K562 (cell line): ENCODE data around the gene OTULIN. TPM values are rescaled to one million over a fixed set of nuclear protein-coding genes. Genes with fewer than 3 reads are reported as not detected.

Experiments used
- ATAC-seq: fragments of 200-7000 bp; cut with Tn5 transposase; 3 replicates; pipeline ENCODE4 v1.9.1; 2020; ENCODE audit warnings: moderate library complexity
- BruUV-seq: library from RNA; stranded (reverse); fragments of 400-500 nt; replicated peaks from 2 replicates; lab custom pipeline; 2021; lab: Mats Ljungman, UMichigan
- CTCF ChIA-PET: fragments of 300-600 bp; formaldehyde crosslinking; extraction: SDS; loops from one replicate; lab custom pipeline; 2021; ENCODE audit warnings: low intra/inter-chr PET ratio; lab: Yijun Ruan, JAX
- POLR2A ChIA-PET: fragments of 300-600, 350-650 bp; sonication (Branson Sonifier 250); formaldehyde crosslinking; extraction: SDS; loops from one replicate; lab custom pipeline; 2021; ENCODE audit warnings: antibody characterized with exemption, inconsistent platforms; lab: Yijun Ruan, JAX
- DNase-seq, 4 experiments: peaks; one replicate each; pipeline versions ENCODE4 v3.0.0 to v3.0.0-alpha.2; 2011 to 2018; ENCODE audit warnings: low spot score in 3 of 4, mixed read lengths in 3 of 4; ENCODE audit errors: extremely low read depth in 1 of 4
- FAIRE-seq: peaks from 2 replicates; lab custom pipeline; 2011; peaks lifted over from hg19 to GRCh38; lab: Jason Lieb, UNC
- H2AFZ ChIP-seq: 2 replicates; pipeline ENCODE4 v1.6.0; 2011; ENCODE audit warnings: low read depth, low read length, control low read depth, inconsistent platforms
- H3K27ac ChIP-seq: fragments of 200-600 bp; 3 replicates; pipeline ENCODE4 v1.8.0; 2011; ENCODE audit warnings: low read depth, mild to moderate bottlenecking, control low read depth, inconsistent platforms, low read length, moderate library complexity, mixed read lengths; ENCODE audit errors: extremely low read depth
- H3K27me3 ChIP-seq, 2 experiments: fragments of 300-600 bp in 1 of 2; 2 replicates in 1 of 2; 3 replicates in 1 of 2; pipeline versions ENCODE4 v1.6.0 to v1.8.0; 2011; ENCODE audit warnings: inconsistent platforms in 2 of 2, low read length in 2 of 2, mild to moderate bottlenecking in 1 of 2, mixed read lengths in 1 of 2, moderate library complexity in 1 of 2; ENCODE audit not compliant: control insufficient read depth in 2 of 2, insufficient read depth in 2 of 2
- H3K36me3 ChIP-seq: fragments of 300-600 bp; 3 replicates; pipeline ENCODE4 v1.8.0; 2011; ENCODE audit warnings: mild to moderate bottlenecking, low read length, inconsistent platforms; ENCODE audit not compliant: control insufficient read depth, insufficient read depth
- H3K4me1 ChIP-seq, 2 experiments: fragments of 200-600 bp in 1 of 2; replicated peaks in 1 of 2; 2 replicates in 1 of 2; 3 replicates in 1 of 2; pipeline versions ENCODE4 v1.5.1 to v1.8.0; 2011; ENCODE audit warnings: inconsistent platforms in 2 of 2, low read length in 2 of 2, mild to moderate bottlenecking in 1 of 2, mixed read lengths in 1 of 2, moderate library complexity in 1 of 2; ENCODE audit not compliant: control insufficient read depth in 2 of 2, insufficient read depth in 2 of 2
- H3K4me2 ChIP-seq: 2 replicates; pipeline ENCODE4 v1.6.1; 2011; ENCODE audit warnings: low read length, control low read depth, inconsistent platforms, mixed read lengths; ENCODE audit not compliant: insufficient read depth
- H3K4me3 ChIP-seq: fragments of 200-600 bp; sonication (generic), shearing (Covaris generic); 2 replicates; pipeline ENCODE4 v1.5.1; 2016; ENCODE audit warnings: control low read depth, inconsistent platforms
- H3K79me2 ChIP-seq: fragments of 200-600 bp; 3 replicates; pipeline ENCODE4 v1.8.0; 2011; ENCODE audit warnings: low read length, inconsistent platforms; ENCODE audit not compliant: control insufficient read depth, insufficient read depth
- H3K9ac ChIP-seq, 2 experiments: 2 replicates each; pipeline versions ENCODE4 v1.6.0 to v1.6.1; 2011; ENCODE audit warnings: low read depth in 2 of 2, low read length in 2 of 2, control low read depth in 1 of 2, inconsistent platforms in 1 of 2, mild to moderate bottlenecking in 1 of 2, mixed read lengths in 1 of 2; ENCODE audit not compliant: insufficient read depth in 1 of 2
- H3K9me1 ChIP-seq: one replicate; pipeline ENCODE4 v1.6.0; 2011; ENCODE audit warnings: inconsistent platforms, mild to moderate bottlenecking, low read length, moderate library complexity; ENCODE audit not compliant: control insufficient read depth, insufficient read depth
- H3K9me3 ChIP-seq: replicated peaks from 2 replicates; pipeline ENCODE4 v1.5.1; 2011; ENCODE audit warnings: low read depth, low read length, inconsistent platforms; ENCODE audit not compliant: control insufficient read depth, insufficient read depth
- H4K20me1 ChIP-seq: replicated peaks from 2 replicates; pipeline ENCODE4 v1.6.1; 2011; ENCODE audit warnings: low read length, inconsistent platforms, mixed read lengths; ENCODE audit not compliant: control insufficient read depth, insufficient read depth
- CEBPG ChIP-seq, 3 experiments: fragments of 200-800 bp in 1 of 3; sonication (Bioruptor generic) in 1 of 3; sonication (generic) in 1 of 3; formaldehyde crosslinking in 1 of 3; IDR thresholded peaks in 2 of 3; conservative IDR thresholded peaks in 1 of 3; 2 replicates each; pipeline versions ENCODE4 v1.6.1 to v1.8.0; 2016 to 2022; ENCODE audit warnings: missing compliant biosample characterization in 2 of 3, missing genetic modification characterization in 2 of 3, mild to moderate bottlenecking in 1 of 3, missing genetic modification reagents in 1 of 3
- FOSL1 ChIP-seq: fragments of 200-800 bp; sonication (Bioruptor generic); conservative IDR thresholded peaks from 2 replicates; pipeline ENCODE4 v1.6.1; 2016; ENCODE audit warnings: missing genetic modification characterization, missing compliant biosample characterization
- MAFG ChIP-seq: fragments of 450-650 bp; conservative IDR thresholded peaks from 2 replicates; pipeline ENCODE4 v1.6.1; 2016; ENCODE audit warnings: missing genetic modification characterization, missing compliant biosample characterization
- MCM3 ChIP-seq: fragments of 450-650 bp; IDR thresholded peaks from 2 replicates; pipeline ENCODE4 v1.6.1; 2016
- MEF2A ChIP-seq: IDR thresholded peaks from 2 replicates; pipeline ENCODE4 v1.6.1; 2011; ENCODE audit warnings: low read depth, mild to moderate bottlenecking, low read length, moderate library complexity; ENCODE audit not compliant: control insufficient read depth
- RBM15 ChIP-seq: fragments of 200-400 bp; formaldehyde crosslinking; IDR thresholded peaks from 2 replicates; pipeline ENCODE4 v1.6.1; 2018; ENCODE audit warnings: mild to moderate bottlenecking, low read length, moderate library complexity; ENCODE audit not compliant: insufficient read depth
- RHOXF2B ChIP-seq: fragments of 250-450 bp; sonication (Bioruptor Pico); conservative IDR thresholded peaks from 2 replicates; pipeline ENCODE4 v1.5.1; 2021
- ZNF347 ChIP-seq: fragments of 450-650 bp; formaldehyde crosslinking; IDR thresholded peaks from 2 replicates; pipeline ENCODE4 v1.4.0; 2020; ENCODE audit warnings: low read depth, mild to moderate bottlenecking, moderate library complexity
- WGBS: fragments of 100-300 bp; shearing (Covaris generic); methylation state at CpG from one replicate; pipeline ENCODE4 v1.1.6; 2016; ENCODE audit warnings: low coverage, mixed read lengths; ENCODE audit not compliant: insufficient coverage; ENCODE audit errors: missing lambda C conversion rate; 5-methylcytosine and 5-hydroxymethylcytosine counted together
- in situ Hi-C: fragments of 300-500 bp; cut with MboI; formaldehyde crosslinking; loops from 4 replicates; pipeline ENCODE4 v1.15.0; 2018; ENCODE audit warnings: inconsistent platforms, mixed read lengths
- intact Hi-C: fragments of 100-400 bp; cut with micrococcal nuclease; formaldehyde crosslinking; loops from 2 replicates; pipeline ENCODE4 v1.14.2; 2022
- polyA plus RNA-seq, 8 experiments: library from polyadenylated mRNA; depleted of rRNA in 4 of 8; stranded (reverse) in 5 of 8; unstranded in 3 of 8; fragments of >200 nt; fragmentation: Nextera tagmentation in 2 of 8; fragmentation: Illumina TruSeq in 1 of 8; extraction: Ambion mirVana in 2 of 8; extraction: Trizol in 1 of 8; gene quantifications; 2 replicates each; pipeline versions ENCODE4 v1.2.1 to v1.2.3, GENCODE V29; 2011 to 2014; ENCODE audit warnings: inconsistent platforms in 1 of 8, missing spikeins in 1 of 8
- total RNA-seq, 7 experiments: library from RNA; depleted of rRNA in 6 of 7; stranded (reverse); fragments of >200 nt in 6 of 7; fragmentation: Illumina TruSeq in 2 of 7; extraction: Trizol in 2 of 7; gene quantifications; 2 replicates each; pipeline versions ENCODE4 v1.2.1 to v1.2.3, GENCODE V29; 2011 to 2021; ENCODE audit warnings: low replicate concordance in 1 of 7
- TF ChIP-seq, protein P1 (sequence below): IDR thresholded peaks from 2 replicates; pipeline ENCODE4 v1.6.1; 2012; ENCODE audit warnings: low read depth, low read length, improper control_type of control experiment, borderline replicate concordance
- TF ChIP-seq, protein P2 (sequence below): sonication (generic); formaldehyde crosslinking; IDR thresholded peaks from 2 replicates; pipeline ENCODE4 v1.8.0; 2022; ENCODE audit warnings: mild to moderate bottlenecking, missing genetic modification reagents, borderline replicate concordance

The OTULIN gene
- total and polyA plus RNA-seq, 9 of the 15 experiments (the other 6 are each of a cell fraction or from before 2014, with no cell fraction given), result 3.3 to 33.6 (median 20.1) TPM

DNA sequence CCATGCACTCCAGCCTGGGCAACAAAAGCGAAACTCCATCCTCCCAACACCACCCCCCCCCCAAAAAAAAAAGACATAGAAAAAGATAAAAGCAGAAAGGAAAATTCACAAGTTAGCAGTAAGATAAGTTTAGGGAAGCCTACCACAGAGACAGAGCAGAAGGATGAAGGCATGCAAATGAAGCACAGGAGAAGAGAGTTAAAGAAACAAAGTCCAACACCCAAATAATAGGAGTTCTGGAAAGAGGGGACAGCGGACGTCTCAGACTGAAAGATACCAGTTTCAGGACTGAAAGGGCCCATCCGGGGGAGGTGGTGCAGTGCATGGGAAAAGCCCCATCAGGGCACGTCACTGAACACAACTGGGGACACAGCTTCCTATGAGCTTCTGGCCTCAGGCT lies 54.3 kb downstream of the OTULIN start:
- Histone ChIP-seq H3K4me2 (no peak overlapping the region), H3K4me1 (peaks cover 0 to 6% of the 10 kb centered on the region in 2 experiments; a peak in 3 of 5 replicates), H3K9me1 (no peaks in the 10 kb centered on the region), H3K36me3 (peaks cover 12% of the 10 kb centered on the region; the same call in 1 of the 3 replicates), H3K27ac (no peak overlapping the region), H3K79me2 (no peaks in the 10 kb centered on the region), H3K4me3 (no peak overlapping the region), H4K20me1 (no peaks in the 10 kb centered on the region), H3K9ac (no peak overlapping the region), H2AFZ (no peak overlapping the region), H3K27me3 (no peaks in the 10 kb centered on the region), H3K9me3 (no peaks in the 10 kb centered on the region)
- ChIA-PET POLR2A (interaction anchor here (0.6 kb wide), 1 partner anchor 10 kb away, joined by 4 read pairs; no protein-coding TSS in a partner anchor), CTCF (no interaction called here)
- ATAC-seq (no peak), FAIRE-seq (no peak), DNase-seq (no peak)
- in situ Hi-C loops (no loop called here), intact Hi-C loops (no loop called here)
- TF ChIP-seq RBM15, result no peak
- TF ChIP-seq MEF2A, result no peak
- TF ChIP-seq MCM3, result no peak
- TF ChIP-seq FOSL1 (tag), result no peak
- no TSS peak for BruUV-seq
- 60% methylated on average over 4 of the region's 5 CpGs for WGBS

DNA sequence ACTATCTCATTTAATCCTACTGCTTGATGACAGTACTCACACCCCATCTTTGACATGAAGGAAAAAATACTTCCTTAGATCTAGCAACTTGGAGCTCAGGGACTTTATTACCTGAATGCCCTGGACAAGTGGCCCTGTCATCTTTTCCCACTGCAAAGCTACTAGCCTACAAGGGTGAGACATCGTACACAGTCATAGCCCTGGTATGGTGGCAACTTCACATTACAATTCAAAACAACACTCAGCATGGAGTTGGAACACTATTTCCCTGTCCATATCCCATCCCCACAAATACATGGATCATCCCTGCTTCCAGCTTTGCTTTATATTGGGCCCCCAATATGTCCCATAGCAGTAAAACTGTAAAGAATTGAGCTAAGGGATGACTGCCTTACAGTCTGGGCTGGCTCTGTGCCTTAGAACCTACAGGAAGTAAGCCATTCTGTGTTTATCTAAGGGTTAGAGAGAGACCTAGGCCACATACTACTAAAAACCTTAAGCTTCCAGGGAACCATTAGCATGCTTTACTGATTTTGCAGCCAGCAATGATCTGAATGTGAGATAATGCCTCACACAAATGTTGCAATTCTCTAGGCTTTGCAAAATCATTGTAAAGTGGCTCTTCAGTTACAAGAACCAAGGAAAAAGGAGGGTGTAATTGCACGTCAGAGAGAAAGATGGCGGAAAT lies 55.9 kb downstream of the OTULIN start:
- in situ Hi-C loops (no loop called here), intact Hi-C loops (loop anchor here (10.0 kb wide), 1 partner anchor 154 kb away; the partner anchor contains the start of gene ANKH)
- BruUV-seq, result no TSS peak
- Histone ChIP-seq H3K9me3 (no peaks in the 10 kb centered on the region), H3K27me3 (peaks cover 2 to 6% of the 10 kb centered on the region in 2 experiments), H3K79me2 (no peaks in the 10 kb centered on the region), H3K36me3 (0 out of 3 replicates have a peak, but pooled peaks cover 3% of the 10 kb centered on the region), H3K4me2 (no peak overlapping the region), H3K27ac (no peak overlapping the region), H4K20me1 (no peaks in the 10 kb centered on the region), H3K9ac (no peak overlapping the region), H2AFZ (no peak overlapping the region), H3K4me3 (no peak overlapping the region), H3K9me1 (no peaks in the 10 kb centered on the region), H3K4me1 (peaks cover 0 to 6% of the 10 kb centered on the region in 2 experiments; a peak in 3 of 5 replicates)
- POLR2A ChIA-PET, result interaction anchor here (0.9 to 1.8 kb wide), 2 partner anchors 11 to 23 kb away, joined by 3 to 4 read pairs; no protein-coding TSS in a partner anchor
- WGBS, result 72% methylated on average over 3 of the region's 3 CpGs
- DNase-seq (no peak), ATAC-seq (no peak), FAIRE-seq (no peak)
- CTCF ChIA-PET, result no interaction called here
- TF ChIP-seq, protein P1, sequence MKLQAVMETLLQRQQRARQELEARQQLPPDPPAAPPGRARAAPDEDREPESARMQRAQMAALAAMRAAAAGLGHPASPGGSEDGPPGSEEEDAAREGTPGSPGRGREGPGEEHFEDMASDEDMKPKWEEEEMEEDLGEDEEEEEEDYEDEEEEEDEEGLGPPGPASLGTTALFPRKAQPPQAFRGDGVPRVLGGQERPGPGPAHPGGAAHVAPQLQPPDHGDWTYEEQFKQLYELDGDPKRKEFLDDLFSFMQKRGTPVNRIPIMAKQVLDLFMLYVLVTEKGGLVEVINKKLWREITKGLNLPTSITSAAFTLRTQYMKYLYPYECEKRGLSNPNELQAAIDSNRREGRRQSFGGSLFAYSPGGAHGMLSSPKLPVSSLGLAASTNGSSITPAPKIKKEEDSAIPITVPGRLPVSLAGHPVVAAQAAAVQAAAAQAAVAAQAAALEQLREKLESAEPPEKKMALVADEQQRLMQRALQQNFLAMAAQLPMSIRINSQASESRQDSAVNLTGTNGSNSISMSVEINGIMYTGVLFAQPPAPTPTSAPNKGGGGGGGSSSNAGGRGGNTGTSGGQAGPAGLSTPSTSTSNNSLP, result no peak
- TF ChIP-seq MAFG (no peak), RHOXF2B (CRISPR knock-in tag) (no peak), ZNF347 (CRISPR knock-in tag) (no peak), CEBPG (CRISPR knock-in tag; IDR thresholded peaks at IDR 0.05) (no peak), CEBPG (tag; conservative IDR thresholded peaks at IDR 0.05 in 1 of 2, IDR thresholded peaks at IDR 0.05 in 1 of 2) (peak; percentile 43 to 84; a peak in 3 of 4 replicates)
- TF ChIP-seq, protein P2, sequence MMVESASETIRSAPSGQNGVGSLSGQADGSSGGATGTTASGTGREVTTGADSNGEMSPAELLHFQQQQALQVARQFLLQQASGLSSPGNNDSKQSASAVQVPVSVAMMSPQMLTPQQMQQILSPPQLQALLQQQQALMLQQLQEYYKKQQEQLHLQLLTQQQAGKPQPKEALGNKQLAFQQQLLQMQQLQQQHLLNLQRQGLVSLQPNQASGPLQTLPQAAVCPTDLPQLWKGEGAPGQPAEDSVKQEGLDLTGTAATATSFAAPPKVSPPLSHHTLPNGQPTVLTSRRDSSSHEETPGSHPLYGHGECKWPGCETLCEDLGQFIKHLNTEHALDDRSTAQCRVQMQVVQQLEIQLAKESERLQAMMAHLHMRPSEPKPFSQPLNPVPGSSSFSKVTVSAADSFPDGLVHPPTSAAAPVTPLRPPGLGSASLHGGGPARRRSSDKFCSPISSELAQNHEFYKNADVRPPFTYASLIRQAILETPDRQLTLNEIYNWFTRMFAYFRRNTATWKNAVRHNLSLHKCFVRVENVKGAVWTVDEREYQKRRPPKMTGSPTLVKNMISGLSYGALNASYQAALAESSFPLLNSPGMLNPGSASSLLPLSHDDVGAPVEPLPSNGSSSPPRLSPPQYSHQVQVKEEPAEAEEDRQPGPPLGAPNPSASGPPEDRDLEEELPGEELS, result no peak
